ENCODE results near the gene FSD1. TPM values are rescaled to one million over a fixed set of nuclear protein-coding genes. Genes with fewer than 3 reads are reported as not detected.
A peak's percentile ranks its signal among the peaks of the same experiment; 100 is the strongest.

FSD1 gene
- total and polyA plus RNA-seq, 9 of the 15 experiments (the other 6 are each of a cell fraction or from before 2014, with no cell fraction given), result 0.11 to 1.9 (median 0.94) TPM; not detected in 1

DNA sequence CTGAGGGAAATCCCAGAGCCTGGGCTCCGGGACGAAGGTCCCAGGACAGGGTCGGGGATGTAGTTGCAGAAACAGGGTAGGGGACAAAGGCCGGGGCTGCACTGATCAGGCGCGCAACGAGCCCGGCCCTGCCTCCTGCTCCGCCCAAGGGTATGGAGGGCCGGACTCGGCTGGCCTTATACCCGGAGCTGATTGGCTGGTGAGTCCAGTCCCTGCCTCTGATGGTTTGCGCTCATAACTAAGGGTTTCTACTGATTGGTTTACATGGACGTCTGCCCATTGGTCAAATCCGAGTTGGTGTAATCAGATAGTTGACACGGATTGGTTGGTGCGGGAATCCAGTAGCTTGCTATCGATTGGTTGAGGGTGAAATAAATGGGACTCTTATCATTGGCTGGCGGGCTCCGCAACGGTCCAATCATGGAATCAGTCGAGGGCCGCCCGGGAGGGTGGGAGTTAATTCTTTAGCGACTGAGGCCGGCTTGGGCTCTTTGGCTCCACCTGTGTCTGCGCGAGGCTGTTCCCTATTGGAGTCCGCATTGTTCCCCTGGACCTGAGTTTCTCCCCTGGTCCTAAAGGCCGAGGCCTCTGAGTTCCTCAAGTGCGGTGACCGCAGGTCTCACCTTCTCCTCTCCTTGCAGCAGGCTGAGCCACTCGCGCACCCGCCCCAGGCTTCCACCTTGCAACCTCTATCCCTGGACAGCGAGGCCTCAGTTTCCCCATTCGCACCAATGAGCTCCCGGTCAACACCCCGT, 38.4 kb downstream of the FSD1 start (continued):
- TF ChIP-seq LCOR (CRISPR knock-in tag; IDR thresholded peaks at IDR 0.05), result peak; percentile 65; the same call in 1 of the 2 replicates
- TF ChIP-seq, protein P1, sequence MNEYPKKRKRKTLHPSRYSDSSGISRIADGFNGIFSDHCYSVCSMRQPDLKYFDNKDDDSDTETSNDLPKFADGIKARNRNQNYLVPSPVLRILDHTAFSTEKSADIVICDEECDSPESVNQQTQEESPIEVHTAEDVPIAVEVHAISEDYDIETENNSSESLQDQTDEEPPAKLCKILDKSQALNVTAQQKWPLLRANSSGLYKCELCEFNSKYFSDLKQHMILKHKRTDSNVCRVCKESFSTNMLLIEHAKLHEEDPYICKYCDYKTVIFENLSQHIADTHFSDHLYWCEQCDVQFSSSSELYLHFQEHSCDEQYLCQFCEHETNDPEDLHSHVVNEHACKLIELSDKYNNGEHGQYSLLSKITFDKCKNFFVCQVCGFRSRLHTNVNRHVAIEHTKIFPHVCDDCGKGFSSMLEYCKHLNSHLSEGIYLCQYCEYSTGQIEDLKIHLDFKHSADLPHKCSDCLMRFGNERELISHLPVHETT (CRISPR knock-in tag; conservative IDR thresholded peaks at IDR 0.05 in 1 of 2, IDR thresholded peaks at IDR 0.05 in 1 of 2), result peak in 1 of 2 experiments; percentile 99; a peak in 2 of 4 replicates
- TF ChIP-seq ZNF668 (CRISPR knock-in tag; IDR thresholded peaks at IDR 0.05), result peak; percentile 91; the same call in 1 of the 2 replicates
- 0 out of 4 replicates have a peak, but pooled peaks have one; percentile 45 to 57 for TF ChIP-seq UBTF (IDR thresholded peaks at IDR 0.05; ENCODE audit: borderline replicate concordance in 1 of 2, low read depth in 2 of 2, low read length in 2 of 2)
- TF ChIP-seq NR4A1 (CRISPR knock-in tag; IDR thresholded peaks at IDR 0.05), result no peak
- TF ChIP-seq NR4A1 (tag; IDR thresholded peaks at IDR 0.05), result peak; percentile 97
- no peak for TF ChIP-seq RBM34 (IDR thresholded peaks at IDR 0.05; ENCODE audit: borderline replicate concordance, insufficient read depth, low read length)
- peak; percentile 100 for TF ChIP-seq ASH1L (IDR thresholded peaks at IDR 0.05; ENCODE audit: borderline replicate concordance, low read depth, partially characterized antibody)
- TF ChIP-seq BMI1 (IDR thresholded peaks at IDR 0.05; ENCODE audit: low read length), result no peak
- TF ChIP-seq ZEB2 (IDR thresholded peaks at IDR 0.05), result 0 out of 2 replicates have a peak, but pooled peaks have one; percentile 12
- TF ChIP-seq E4F1 (CRISPR knock-in tag; IDR thresholded peaks at IDR 0.05; ENCODE audit: borderline replicate concordance), result no peak
- TF ChIP-seq HDAC8 (tag; IDR thresholded peaks at IDR 0.05), result peak; percentile 74; the same call in 1 of the 2 replicates
- no peak for TF ChIP-seq DNMT1 (IDR thresholded peaks at IDR 0.05)
- TF ChIP-seq ZBTB1 (CRISPR knock-in tag; IDR thresholded peaks at IDR 0.05; ENCODE audit: borderline replicate concordance, low read depth), result 0 out of 2 replicates have a peak, but pooled peaks have one; percentile 35
- TF ChIP-seq FOXK2 (conservative IDR thresholded peaks at IDR 0.05 in 1 of 2, IDR thresholded peaks at IDR 0.05 in 1 of 2; ENCODE audit: low read depth in 2 of 2), result 0 out of 4 replicates have a peak, but pooled peaks of 1 of the 2 experiments have one; percentile 5
- peak; percentile 100 for TF ChIP-seq MBD2 (IDR thresholded peaks at IDR 0.05; ENCODE audit: borderline replicate concordance, low read depth)
- TF ChIP-seq RHOXF2B (CRISPR knock-in tag; conservative IDR thresholded peaks at IDR 0.05), result no peak
- peak in 1 of 2 experiments; percentile 79; a peak in 2 of 4 replicates for TF ChIP-seq TEAD1 (CRISPR knock-in tag; IDR thresholded peaks at IDR 0.05)
- peak; percentile 89 to 90 for TF ChIP-seq NRF1 (conservative IDR thresholded peaks at IDR 0.05 in 1 of 2, IDR thresholded peaks at IDR 0.05 in 1 of 2)
- peak; percentile 56; the same call in 1 of the 2 replicates for TF ChIP-seq DPF2 (IDR thresholded peaks at IDR 0.05)
